HG02981 (cell line): ENCODE results near the gene BPIFB4.
"Not testable (repeated sequence)": the region's sequence is repeated elsewhere in the genome, so short reads cannot be mapped to it uniquely, and the experiment has no call there.

ENCODE experiments used
- ATAC-seq: cut with Tn5 transposase; IDR thresholded peaks from one replicate; pipeline ENCODE4 v1.9.1; 2021; ENCODE audit warnings: mild to moderate bottlenecking, moderate library complexity; ENCODE audit not compliant: unreplicated experiment

Gene BPIFB4

DNA sequence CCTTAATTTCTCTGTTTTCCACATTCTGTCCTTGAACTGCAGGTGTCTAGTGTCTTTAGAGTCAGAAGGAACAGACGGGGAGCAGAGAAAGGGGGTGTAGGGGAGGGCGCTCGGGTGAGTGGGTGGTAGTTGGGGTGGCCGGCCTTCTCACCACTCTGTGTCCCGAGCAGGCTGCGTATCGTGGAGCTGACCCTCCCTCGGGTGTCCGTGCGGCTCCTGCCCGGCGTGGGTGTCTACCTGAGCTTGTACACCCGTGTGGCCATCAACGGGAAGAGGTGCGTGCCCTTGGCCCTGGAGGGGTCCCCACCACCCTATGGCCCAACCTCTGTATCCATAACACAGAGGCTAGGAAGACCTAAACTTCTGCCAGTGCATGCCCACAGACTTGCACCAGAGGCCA lies 5.3 kb downstream of the BPIFB4 start:
- ATAC-seq = no peak

DNA sequence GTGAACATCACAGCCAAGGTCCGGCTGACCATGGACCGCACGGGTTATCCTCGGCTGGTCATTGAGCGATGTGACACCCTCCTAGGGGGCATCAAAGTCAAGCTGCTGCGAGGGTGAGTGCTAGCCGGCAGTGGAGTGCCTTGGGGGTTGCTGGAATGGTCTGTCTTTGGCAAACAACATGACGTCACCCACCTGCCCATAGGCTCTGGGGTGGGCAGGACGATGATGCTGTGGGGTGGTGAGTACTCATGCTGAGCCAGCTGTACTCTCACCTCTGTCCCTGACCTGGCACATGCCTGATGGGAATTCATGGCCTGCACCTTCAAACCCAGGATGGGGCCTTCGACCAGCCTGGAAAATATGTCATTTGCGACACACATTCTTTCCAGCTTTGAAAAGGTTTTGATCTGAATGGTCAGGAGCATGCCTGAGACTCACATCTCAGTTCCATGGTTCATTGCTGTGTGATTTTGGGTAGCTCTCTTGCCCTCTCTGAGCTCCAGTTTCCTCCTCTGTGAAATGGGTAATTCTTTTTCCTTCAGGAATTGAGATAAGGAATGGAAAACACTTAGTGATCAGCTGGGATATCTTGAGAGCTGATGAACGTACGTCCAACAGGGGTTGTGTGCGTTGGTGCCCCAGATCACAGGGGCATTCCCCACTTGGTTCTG lies 6.7 kb downstream of the BPIFB4 start:
- ATAC-seq = no peak

DNA sequence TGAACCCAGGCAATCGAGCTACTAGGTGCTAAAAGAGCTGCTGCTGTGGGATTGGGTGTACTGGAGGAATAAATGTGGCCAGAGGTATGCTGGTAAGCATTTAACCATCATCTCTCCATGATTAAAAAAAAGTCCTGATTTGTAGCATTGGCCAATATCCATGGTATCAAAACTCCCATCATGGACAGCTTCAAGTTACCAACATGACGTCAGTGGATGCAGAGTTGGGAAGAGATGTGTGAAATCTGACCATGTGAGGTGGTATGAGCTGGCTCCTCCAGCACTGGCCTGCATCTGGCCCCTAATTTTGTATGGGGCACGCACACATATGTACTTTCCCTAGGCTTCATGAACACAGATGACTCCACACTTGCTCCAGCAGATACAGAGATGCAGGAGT lies 11.7 kb downstream of the BPIFB4 start:
- ATAC-seq = no peak

DNA sequence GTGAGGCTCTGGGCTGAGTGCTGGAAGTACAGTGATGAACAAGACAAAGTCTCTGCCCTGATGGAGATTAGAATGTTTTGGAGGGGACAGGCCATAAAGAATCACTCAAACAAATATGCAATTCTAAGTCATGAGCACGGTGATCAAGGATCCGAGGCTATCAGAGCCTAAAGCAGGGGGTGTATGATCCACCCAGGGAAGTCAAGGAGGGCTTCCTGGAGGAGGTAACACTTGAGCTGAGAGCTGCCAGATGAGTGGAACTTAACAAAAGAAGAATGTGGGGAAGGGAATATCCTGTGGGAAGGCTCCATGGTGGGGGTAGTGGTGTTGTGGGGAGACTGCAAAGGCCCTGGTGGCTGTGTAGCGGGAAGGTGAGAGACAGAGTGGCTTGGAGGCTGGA lies 12.2 kb downstream of the BPIFB4 start:
- ATAC-seq = no peak

DNA sequence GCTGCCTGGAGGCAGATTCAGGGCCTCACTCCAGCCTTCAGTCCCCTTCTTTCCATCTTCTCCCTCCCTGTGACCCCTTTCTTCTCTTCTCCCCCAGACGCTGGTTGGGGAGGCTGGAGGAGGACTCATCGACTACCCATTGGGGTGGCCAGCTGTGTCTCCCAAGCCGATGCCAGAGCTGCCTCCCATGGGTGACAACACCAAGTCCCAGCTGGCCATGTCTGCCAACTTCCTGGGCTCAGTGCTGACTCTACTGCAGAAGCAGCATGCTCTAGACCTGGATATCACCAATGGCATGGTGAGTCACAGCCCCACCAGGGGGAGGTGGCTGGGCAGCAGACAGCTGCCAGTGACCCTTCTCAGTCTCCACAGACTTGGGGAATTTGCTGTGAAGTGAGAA lies 12.9 kb downstream of the BPIFB4 start:
- no peak for ATAC-seq

DNA sequence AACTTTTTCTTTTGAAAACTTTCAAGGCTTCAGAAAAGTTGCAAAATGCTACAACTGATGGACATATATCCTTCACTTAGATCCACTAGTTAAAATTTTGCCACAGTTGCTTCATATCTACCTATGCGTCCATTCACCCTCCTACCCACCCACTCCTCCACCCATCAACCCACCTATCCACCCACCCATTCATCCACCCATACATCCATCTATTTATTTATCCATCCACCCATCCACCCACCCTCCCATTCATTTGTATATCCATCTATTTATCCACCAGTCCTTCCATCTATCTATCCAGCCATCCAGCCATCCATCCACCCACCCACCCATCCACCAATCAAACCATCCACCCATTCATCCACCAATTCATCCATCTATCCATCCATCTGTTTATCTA lies 13.6 kb downstream of the BPIFB4 start:
- ATAC-seq = no peak

DNA sequence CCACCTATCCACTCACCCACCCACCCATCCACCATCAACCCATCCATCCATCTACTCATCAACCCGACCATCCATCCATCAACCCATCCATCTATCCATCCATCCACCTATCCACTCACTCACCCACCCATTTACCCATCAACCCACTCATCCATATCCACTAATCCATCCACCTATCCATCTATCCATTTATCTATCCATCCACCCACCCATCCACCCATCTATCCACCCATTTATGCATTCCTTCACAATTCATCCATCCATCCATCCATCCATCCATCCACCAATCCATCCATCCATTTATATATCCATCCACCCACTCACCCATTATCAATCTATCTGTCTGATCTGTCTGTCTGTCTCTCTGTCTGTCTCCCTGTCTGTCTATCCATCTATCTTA lies 14.1 kb downstream of the BPIFB4 start:
- no peak for ATAC-seq

DNA sequence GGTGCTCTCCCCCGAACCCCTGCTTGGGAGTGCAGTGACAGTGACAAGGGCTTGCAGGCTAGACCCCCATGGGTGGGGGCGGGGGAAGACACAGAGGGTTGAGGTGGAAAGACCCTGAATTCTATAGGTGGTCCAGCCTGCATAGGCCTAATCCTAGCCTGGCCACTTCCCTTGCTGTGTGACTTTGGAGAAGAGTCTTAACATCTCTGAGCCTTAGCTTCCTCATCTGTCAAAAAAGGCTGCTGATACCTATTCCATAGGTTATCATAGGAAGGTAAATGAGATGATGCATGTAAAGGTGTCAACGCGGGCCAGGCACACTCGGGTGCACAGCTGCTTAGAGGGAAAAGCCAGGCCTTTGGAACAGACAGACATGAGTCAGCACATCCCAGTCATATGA lies 15.8 kb downstream of the BPIFB4 start:
- ATAC-seq = no peak

DNA sequence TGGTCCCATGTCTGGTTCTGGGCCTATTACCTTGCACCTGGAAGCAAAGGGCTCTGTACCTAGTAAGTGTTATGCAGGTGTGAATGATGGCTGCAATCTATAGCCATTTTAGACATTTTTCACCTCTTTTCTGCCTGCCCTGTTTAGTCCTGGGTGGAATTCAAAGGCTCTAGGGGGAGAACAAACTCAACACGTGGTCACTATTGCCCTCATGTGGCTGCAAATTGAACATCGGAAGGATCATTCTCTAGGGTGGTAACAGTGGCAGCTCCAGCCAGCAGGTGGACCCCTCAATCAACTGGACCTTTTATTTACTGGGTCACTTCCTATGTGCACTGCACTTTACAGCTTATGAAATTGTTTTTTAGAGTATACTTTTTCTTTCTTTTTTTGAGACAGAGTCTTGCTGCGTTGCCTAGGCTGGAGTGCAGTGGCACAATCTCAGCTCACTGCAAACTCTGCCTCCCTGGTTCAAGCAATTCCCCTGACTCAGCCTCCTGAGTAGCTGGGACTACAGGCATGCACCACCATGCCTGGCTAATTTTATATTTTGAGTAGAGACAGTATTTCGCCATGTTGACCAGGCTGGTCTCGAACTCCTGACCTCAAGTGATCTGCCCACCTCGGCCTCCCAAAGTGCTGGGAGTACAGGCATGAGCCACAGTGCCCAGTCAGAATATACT lies 16.6 kb downstream of the BPIFB4 start:
- ATAC-seq = not testable (repeated sequence)

DNA sequence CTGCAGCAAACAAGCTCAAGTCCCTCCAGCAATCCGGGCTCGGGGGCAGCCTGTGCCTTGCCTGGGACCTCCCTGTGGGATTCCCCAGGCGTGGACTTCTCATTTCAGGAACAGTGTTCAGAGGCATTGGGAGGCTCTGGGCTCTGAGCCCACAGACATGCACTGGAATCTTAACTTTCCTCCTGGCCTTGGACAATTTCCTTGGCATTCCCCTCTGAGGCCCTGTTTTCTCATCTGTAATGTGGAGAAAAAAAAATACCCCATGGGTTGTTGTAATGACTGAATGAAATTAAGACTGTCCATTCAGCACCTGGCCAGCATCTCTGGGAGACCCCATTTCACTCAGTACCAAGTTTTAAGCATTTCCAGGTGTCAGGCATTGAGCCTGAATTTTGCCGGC lies 17.6 kb downstream of the BPIFB4 start:
- ATAC-seq = no peak

DNA sequence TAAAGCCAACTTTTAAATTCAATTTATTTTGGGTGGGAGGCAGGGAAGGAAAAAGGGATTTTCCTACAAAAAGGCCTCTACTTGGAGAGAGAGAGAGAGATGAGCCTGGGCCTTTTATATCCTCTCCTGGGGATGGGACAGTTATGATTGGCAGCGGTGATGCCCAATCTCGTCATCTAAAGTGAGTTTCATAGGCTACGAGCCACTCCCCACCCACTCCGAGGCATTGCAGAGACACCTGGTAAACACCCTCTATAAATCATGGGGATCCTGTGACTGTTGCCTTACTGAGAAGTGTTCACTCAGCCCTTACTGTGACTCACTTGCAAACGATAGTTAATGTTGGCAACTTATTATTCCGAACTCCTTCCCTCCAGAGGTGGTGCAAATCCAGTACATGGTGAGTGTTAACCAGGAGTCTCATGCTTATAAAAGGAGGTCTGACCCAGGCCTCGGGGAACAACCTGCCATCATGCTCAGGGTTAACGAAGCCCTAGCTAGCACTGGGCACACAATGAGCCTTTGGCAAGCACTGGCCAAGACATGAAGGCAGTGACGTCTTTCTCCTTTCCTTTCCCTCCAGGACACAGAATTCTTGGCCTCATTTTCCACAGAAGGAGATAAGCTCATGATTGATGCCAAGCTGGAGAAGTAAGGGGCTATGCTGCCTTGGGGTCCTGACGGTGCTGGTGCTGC lies 20.5 kb downstream of the BPIFB4 start:
- no peak for ATAC-seq

DNA sequence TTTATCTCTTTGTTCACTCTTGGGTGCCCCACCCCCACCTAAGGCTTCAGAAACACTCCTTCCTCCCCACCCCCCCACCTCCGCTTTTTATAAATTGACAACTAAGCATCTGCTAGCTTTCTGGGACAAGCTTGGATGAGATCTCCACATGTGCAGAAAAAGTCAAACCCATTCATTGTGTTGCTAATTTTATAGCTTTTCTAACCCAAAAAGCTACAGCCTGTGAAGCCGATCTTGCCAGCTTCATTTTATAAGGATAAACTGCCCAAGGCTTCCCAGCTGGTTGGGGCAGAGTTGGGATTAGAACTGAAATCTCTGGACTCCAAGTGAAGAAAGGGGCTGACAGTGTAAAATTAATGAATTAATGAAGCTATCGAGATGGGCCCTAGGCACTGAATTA lies 24.1 kb downstream of the BPIFB4 start:
- ATAC-seq = no peak

DNA sequence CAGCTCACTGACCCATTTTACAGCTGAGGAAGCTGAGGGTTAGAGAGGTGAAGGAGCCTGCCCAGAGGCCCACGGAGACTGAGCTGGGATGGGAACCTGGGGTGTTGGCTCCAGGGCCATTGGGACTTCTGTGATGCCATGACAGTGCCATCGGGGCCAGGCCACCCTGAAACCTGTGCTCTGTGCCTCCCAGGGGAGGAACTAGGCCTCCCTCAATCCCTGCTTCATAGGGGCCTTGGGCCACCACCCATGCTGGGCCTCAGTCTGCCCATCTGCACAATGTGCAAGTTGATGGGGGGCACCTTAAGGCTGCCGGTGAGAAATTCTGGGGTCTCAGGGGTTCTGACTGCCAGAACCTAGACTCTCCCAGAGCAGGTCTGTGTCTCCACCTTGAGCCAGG lies 24.9 kb downstream of the BPIFB4 start:
- ATAC-seq = no peak

DNA sequence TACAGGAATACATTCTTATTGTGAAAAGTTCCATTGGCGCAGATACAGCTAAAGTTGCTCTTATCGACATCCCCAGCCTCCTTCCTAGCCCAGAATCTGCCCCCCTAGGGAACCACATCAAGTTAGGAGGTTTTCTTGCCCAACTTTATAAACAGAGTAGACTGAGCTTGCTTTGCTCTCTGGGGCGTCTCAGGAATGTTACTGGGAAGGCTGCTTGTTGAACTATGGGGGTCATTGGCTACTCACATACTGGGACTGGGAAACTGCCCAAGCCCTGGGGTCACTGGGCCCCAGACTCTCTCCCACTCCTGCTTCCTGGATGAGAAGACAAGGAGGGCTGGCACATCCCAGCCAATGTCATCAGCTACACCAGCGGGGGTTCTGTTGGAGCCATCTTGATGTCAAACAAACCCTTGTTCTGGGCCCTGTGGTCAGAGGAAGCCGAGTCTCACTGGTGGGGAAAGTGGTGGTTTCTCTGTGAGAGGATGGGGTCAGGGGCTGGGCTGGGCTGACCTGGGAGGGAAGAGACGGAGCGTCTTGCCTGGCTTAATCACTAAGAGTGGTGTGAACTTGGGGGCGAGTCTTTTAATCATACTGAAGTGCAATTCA lies 26.0 kb downstream of the BPIFB4 start:
- ATAC-seq = no peak

DNA sequence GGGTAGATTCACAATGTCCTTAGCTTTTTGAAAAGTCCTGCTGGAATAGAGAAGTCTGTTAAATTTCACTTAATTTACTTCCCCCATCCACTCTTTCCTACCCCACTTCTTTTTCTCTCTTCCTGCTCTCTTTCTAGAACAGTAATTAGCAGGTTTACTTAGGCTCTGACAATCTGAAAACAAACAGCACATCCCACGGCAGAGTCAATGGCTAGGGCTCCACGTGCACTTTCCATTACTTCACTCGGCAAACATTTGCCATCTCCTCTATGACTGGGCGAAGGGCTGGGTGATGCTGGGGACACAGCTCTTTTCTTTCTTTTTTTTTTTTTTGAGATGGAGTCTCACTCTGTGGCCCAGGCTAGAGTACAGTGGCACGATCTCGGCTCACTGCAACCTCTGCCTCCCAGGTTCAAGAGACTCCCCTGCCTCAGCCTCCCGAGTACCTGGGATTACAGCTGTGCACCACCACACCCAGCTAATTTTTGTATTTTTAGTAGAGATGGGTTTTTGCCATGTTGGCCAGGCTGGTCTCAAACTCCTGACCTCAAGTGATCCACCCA lies 26.7 kb downstream of the BPIFB4 start:
- ATAC-seq = not testable (repeated sequence)

DNA sequence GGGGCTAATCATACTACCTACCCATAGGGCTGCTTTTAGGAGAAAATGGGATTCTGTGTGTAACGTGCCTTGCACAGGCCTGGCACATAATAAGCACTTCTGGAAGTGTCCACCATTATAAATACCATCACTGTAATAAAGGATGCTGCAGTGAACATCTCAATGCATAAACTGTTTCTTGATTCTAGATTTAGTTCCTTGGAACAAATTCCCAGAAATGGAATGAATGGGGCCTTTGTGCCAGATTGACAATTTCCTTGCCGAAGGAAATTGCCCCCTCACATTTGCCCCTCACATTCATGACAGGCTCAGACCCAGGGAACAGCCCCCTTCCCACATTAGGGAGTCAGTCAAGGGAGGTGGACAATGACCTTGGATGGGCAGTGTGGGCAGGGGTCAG lies 29.2 kb downstream of the BPIFB4 start:
- ATAC-seq = no peak

DNA sequence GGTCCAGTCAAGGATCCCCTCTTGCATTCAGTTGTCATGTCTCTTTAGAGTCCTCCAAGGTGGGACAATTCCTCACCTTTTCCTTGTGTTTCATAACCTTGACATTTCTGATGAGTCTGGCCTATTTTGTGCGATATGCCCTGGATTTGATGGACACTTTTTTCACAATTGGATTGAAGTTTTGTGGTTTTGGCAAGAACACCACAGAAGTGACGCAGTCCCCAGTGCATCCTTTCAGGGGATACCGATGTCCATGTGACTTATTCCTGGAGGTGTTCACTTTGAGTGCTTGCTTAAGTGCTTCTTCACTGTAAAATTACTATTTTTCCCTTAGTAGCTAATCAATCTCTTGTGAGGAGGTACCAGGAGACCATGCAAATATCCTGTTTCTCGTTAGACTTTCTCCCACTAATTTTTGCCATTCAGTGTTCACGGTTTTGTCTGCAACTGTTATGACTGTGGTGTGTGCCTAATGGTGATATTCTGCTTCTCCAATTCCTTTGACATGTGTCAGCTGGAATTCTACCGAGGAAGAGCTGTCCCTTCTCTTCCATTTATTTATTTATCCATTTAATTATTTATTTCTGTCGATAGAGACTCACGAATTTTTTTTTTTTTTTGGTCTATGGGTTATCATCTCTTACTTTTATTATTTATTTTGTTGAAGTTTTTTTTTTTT lies 30.8 kb downstream of the BPIFB4 start:
- ATAC-seq = no peak

DNA sequence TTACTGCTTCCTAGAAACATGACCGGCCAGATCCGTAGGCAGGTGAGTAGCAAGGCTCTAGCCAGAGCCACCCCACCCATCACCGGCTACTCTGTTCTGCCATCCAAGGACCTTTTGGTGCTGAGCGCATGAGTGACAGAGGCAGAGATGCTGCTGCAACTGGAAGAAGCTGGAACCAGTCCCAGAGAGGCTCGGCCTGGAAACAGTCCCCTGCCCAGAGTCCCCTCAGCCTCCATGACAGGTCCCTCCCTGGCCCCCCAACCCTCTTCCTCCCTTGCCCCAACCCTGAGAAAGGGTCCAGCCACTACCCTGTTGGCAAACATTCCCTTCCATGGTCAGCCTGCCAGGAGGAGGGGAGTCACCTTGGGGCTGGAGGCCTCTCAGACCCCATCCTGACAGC lies 31.9 kb downstream of the BPIFB4 start:
- no peak for ATAC-seq

DNA sequence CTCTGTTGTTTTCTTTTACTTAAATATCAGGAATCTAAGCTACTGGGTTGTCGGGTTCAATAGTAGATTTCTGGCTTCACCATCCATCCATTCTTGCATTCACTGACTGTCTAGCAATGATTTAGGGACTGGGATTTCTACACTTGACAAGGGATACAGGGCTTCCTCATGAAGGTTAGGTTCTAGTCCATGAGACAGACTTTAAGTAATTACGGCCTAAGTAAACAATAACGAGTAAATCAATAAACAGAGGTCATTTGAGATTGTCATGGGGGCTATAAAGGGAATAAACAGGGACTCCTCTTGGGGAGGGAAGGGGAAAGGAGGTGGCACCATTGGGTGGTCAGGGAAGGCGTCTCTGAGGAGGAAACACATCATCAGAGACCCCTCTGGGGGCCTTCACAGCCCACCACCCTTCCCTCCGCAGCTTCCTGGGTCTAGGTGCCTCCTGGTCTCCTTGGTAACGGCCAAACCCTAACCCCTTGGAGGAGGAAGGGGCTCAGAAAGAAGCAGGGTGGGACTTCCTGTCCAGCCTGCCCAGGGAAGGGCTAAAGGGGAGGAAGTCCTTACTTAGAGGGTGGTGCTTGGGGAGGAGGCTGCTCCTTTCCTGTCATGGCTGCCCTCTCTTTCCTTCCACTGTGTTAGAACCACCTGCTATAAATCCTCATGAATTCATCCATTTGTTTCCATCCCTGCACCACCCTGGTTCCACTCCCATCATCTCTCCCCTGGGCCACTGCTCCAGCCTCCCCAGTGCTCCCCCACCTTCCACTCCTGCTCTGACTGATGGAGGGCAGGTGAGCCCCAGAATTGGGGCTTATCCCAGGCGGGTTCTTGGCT lies 33.3 kb downstream of the BPIFB4 start:
- ATAC-seq = no peak

DNA sequence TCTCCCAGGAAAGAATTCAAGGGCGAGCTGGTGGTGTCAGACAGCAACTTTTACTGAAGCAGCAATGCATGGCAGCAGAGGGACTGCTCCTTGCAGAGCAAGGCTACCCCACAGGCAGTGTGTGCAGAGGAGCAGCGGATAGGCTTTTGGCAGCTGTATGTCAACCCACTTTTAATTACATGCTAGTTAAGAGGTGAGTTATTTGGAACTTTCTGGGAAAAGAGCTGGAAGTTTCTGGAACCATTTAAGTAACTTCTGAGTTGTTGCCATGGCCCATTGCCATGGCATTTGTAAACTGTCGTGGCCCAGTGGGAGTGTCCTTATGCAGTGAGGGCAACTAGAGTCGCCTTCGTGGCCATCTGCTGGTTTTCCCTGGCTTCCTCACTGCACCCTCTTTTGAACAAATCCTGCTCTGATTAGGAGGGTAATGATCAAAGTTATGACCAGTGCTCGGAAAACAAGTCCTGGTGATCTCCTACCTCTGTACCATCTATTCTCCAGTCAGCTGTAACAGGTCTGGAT lies 34.0 kb downstream of the BPIFB4 start:
- no peak for ATAC-seq
